Measurements from ENCODE around the gene ITPKC.

DNA sequence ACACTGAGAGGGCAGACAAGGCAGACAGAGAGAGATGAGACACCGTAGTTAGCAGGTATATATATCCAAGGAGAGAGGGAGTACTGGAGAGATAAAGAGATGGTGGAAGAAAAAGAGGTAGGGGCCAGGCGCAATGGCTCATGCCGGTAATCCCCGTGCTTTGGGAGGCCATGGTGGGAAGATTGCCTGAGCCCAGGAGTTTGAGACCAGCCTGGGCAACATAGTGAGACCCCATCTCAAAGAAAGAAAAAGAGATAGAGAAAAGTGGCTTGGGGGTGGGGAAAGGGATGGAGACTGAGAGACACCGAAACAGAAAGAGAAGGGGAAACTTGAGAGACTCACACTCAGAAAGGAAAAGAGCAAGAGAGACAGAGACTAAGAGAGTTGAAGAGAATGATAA, 63.7 kb downstream of the ITPKC start:
- TF ChIP-seq, protein P1, sequence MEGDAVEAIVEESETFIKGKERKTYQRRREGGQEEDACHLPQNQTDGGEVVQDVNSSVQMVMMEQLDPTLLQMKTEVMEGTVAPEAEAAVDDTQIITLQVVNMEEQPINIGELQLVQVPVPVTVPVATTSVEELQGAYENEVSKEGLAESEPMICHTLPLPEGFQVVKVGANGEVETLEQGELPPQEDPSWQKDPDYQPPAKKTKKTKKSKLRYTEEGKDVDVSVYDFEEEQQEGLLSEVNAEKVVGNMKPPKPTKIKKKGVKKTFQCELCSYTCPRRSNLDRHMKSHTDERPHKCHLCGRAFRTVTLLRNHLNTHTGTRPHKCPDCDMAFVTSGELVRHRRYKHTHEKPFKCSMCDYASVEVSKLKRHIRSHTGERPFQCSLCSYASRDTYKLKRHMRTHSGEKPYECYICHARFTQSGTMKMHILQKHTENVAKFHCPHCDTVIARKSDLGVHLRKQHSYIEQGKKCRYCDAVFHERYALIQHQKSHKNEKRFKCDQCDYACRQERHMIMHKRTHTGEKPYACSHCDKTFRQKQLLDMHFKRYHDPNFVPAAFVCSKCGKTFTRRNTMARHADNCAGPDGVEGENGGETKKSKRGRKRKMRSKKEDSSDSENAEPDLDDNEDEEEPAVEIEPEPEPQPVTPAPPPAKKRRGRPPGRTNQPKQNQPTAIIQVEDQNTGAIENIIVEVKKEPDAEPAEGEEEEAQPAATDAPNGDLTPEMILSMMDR (conservative IDR thresholded peaks at IDR 0.05; ENCODE audit: low read length): no peak
- TF ChIP-seq EZH2phosphoT487 (IDR thresholded peaks at IDR 0.05; ENCODE audit: borderline replicate concordance, low read depth, low read length): no peak
